NCI-H526 (cell line): Measurements from ENCODE around the gene CDKN2A.

Source experiments
- DNase-seq, 2 experiments: peaks; one replicate each; lab custom pipeline; 2025; lab: John Stamatoyannopoulos, UW

The CDKN2A gene

DNA sequence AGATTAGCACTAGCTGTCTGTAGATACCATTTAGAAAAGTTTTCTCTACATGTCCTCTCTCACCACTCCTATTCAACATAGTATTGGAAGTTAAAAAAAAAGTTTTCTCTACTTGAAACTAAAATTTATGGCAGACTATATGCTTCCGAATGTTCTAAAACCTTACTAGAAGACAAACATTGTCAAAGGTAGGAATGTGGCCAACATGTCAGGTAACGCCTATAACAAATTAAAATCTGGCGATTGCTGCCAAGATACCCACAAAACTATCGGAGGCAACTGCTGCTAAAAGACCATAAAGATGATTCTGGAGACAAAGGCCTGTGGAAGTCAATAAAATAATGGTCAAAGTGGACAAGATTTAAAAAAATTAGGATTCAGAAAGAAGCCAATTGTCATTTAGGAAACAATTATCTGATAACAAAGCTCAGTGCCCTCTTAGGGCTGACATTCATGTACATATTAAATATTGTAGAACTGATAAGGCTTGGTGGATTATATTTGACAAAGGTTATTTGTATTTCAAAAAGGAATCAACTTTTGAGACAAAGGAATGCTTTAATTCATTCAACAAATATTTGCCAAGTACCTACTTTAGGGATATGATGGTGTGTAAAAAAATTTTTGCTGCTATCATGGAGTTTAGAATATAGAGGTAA, 52.7 kb downstream of the CDKN2A start:
- no peak for DNase-seq

DNA sequence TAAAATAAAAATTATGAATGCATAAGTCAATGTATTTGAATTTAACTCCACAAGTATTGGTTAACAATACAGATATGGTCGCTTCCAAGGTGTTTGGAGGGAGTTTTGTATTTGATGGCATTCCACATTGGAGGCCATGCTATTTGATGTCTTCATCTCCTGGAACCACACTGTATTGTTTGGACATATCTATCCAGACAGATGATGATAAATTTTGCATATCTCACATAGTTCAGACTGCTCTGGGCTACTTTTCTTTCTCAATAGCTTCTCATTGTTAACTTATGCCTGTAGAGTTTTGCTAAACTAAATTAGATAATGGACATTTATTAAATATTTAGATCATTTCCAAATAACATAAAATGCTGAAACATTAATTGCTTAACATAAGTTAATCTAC, 58.0 kb downstream of the CDKN2A start:
- DNase-seq, result no peak

DNA sequence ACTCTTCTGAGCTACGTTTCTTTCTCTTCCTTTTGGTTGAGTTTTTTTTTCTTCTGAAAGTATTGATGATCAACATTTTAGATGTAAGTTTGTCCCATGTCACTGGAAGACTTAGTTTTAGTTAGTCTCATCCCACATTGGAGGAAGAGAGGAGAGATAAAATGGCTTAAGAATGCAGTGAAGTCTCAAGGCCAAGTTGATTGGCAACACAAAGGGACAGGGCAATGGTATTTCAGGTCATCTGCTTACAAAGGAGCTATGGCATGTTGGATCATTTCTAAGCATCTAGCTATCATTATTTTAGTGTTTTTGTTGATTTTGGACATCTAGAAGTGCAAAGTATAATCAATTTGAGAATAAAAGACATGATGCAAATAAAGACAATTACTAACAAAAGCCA, 58.6 kb downstream of the CDKN2A start:
- DNase-seq, result no peak

DNA sequence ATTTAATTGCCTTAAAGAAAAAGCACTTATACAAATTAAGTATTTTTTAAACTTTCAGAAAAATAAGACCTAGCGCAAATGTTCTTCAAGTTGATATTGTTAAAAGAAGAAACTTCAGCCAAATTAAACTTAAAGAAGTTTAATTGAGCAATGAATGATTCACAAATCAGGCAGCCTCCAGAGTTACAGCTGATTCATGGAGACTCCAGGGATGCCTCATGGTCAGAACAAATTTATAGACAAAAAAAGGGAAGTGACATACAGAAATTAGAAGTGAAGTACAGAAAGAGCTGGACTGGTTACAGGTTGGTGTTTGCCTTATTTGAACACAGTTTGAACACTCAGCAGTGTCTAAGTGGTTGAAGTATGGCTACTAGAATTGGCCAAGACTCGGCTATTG, 60.3 kb downstream of the CDKN2A start:
- DNase-seq, result no peak

DNA sequence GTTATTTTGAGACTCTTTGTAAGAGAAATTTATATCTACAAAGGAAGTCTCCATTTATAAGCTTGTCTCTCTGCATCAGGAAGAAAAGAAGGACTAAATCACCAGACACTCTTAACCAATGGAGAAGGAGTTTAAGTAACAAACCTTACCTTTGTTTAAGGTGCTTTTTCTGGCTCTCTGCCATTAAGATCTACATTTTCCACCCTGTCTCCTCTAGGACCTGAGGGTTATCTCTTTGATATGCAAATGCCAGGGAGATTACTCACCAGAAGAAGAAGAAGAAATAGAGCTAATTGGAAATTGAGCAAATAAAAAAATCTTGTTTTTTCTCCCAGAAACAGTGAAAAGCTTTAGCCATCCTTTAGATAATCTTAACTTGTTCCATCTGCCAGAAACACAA, 60.9 kb downstream of the CDKN2A start:
- peak in 1 of 2 experiments; percentile 16 for DNase-seq

DNA sequence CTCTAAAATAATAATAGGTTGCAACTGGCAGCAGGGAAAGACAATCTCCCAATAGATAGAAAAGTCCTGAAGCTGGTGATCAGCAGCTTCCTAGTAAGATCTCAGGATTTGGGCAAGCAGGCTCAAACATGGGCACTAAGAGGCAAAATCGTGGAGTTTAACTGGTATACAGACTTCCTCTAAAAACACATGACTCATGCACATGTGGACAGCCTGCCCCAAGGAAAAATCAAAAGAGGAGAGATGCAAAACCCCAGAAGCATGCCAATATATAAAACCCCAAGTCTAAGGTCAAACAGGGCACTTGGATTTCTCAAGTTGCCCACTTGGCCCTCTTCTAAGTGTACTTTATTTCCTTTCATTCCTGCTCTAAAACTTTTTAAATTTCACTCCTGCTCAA, 62.8 kb downstream of the CDKN2A start:
- DNase-seq, result no peak

DNA sequence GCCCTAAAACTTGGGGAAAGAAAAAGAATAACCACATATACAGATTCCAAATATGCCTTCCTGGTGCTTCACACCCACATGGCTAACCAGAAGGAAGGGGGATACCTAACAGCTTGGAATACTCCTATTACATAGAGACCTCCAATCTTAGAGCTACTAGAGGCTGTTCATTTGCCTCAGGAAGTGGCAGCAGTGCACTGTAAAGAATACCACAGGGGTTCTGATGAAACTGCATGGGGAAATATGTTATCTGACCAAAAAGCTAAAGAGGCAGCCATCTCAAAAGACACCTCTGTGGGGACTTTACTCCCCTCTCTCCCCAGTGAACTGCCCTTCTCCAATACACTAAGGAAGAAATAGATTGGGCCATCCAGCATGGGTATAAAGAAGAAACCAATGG, 66.4 kb downstream of the CDKN2A start:
- DNase-seq, result no peak

DNA sequence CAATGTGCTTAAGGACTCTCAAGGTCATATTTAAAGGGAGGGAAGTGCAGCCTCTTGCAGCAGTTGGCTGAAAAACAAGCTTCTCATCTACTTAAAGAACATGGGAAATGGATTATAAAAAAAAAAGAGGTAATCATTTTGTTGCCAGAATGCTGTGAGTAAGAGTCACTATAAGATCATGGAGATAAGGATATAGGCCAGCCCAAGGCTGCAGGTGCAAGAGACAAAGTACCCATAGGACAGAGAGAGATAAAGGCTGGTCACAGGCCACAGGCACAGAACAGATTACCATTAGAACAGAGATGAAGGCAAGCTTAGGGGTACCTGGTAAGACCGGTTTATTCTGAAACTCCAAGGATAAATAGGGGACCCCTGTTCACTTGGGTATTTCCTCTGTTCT, 70.5 kb downstream of the CDKN2A start:
- no peak for DNase-seq

DNA sequence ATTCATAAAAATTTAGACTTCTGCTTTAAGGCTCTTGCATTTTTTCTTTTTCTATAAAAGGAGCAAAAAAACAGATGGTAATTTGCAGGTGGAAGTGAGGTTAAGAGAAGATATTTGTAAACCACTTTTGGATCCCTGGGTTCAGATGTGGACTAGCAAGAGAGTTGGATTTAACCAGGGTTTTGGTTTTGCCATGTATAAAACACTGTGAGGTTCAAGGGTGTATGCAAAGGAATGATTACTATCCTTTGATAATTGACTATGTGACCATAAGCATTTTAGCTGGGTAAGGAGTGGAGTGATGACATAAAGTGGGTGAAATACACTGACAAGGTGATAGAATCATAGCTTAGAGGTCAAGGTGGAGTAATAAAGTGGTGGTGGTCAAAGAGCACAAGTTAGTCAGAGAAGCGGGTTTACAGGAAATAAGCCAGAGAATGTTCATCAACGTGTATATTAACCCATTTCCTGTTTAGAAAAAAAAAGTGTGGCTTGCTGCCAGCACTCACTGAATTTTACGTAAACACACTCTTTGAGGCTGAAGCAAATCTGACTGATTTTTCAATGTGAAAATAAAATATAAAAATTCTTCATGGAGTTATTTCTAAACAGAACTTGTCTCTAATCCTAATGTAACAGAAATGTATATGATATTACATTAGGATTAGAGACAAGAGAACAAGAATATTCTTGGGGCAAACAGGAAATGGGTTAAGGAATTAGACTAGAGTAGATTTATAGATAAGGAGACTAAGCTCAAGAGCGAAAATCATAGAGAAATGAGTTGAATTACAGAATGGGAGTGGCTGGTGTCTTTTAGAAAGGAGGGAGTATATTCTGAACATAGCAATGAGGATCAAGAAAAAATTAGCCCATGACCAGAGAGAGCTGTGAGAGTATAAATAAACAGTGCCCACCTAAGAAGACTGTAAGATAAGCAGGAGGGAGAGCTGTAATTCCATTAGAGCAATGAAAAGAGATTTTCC, 74.5 kb downstream of the CDKN2A start:
- DNase-seq, result no peak
